ELF-1 (cell line): ENCODE measurements around the gene PGAM5.
"Not testable (repeated sequence)": the region's sequence is repeated elsewhere in the genome, so short reads cannot be mapped to it uniquely, and the experiment has no call there.

Source experiments
- DNase-seq: peaks from one replicate; pipeline ENCODE4 v3.0.0-alpha.2; 2016; ENCODE audit warnings: low read depth, low spot score

The PGAM5 gene

DNA sequence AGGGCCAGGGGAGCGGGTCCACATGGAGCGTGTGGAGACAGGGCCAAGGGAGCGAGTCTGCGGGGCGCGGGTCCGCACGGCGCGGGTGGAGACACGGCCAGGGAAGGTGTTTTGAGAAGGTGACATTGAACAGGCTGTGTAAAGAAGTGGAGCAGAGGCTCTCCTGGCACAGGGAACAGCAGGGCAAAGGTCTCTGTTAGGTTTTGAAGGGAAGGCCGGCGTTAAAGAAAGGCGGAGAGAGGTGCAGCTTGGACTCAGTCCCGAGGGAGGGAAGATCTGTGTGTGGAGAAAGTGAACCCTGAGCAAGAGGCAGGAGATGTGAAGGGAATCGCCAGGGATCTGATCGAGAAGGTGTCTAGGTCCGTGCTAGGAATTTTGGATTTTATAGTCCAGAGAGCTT lies 21.4 kb upstream of the PGAM5 start:
- DNase-seq = no peak

DNA sequence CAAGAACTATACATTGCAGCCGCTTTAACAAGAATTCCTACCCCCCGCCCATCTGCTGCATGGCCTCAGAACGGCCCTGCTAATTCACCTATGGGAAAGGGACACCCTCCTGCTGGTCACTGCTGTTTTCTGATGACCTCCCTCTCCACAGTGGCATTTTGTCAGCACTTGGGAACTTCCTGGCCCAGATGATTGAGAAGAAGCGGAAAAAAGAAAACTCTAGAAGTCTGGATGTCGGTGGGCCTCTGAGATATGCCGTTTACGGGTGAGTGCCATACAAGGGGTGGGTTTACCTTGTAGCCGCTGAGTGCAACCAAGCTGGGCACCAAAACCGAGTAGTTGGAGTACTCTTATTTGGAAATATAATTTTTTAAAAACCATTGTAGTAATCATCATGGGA lies 20.5 kb upstream of the PGAM5 start:
- no peak for DNase-seq

DNA sequence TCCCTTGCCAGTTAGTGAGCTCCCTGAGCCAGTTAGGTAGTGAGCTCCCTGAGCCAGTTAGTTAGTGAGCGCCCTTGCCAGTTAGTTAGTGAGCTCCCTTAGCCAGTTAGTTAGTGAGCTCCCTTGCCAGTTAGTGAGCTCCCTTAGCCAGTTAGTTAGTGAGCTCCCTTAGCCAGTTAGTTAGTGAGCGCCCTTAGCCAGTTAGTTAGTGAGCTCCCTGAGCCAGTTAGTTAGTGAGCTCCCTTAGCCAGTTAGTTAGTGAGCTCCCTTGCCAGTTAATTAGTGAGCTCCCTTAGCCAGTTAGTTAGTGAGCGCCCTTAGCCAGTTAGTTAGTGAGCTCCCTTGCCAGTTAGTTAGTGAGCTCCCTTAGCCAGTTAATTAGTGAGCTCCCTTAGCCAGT lies 18.6 kb upstream of the PGAM5 start:
- not testable (repeated sequence) for DNase-seq

DNA sequence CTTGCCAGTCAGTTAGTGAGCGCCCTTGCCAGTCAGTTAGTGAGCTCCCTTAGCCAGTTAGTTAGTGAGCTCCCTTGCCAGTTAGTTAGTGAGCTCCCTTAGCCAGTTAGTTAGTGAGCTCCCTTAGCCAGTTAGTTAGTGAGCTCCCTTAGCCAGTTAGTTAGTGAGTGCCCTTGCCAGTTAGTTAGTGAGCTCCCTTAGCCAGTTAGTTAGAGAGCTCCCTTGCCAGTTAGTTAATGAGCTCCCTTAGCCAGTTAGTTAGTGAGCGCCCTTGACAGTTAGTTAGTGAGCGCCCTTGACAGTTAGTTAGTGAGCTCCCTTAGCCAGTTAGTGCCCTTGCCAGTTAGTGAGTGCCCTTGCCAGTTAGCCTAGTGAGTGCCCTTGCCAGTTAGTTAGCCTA lies 15.8 kb upstream of the PGAM5 start:
- not testable (repeated sequence) for DNase-seq

DNA sequence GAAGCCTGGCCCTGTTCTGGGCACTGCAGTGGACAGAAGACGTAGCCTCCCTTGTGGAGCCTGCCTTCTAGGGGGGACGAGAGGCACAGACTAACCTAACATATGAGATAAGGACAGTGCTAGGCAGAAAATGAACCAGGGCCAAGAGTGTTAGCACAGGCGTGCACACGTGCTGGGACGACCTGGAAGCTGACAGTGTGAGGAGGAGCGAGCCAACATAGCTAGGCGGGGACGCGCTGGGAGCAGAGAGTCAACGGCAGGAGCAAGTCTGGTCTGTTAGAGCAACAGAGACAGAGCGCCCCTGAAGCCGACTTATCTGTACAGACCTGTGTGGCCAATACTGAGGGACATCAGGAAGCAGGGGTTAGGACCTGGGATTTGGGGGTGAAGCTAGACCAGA lies 15.2 kb upstream of the PGAM5 start:
- DNase-seq = no peak

DNA sequence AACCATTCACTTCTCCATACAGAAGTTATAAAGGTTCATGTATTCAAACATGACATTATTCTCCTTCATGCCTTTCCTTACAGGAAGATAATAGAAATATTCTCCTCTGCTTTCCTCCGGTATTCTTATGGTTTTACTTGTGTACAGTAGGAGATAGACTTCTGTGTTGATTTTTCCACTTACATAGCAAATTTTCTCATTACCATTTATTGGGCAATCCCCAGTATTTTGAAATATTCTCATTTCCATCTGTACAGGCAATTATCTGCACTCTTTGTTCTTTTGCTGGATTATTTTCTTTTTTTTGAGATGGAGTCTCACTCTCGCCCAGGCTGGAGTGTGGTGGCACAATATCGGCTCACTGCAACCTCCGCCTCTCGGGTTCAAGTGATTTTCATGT lies 12.3 kb upstream of the PGAM5 start:
- no peak for DNase-seq

DNA sequence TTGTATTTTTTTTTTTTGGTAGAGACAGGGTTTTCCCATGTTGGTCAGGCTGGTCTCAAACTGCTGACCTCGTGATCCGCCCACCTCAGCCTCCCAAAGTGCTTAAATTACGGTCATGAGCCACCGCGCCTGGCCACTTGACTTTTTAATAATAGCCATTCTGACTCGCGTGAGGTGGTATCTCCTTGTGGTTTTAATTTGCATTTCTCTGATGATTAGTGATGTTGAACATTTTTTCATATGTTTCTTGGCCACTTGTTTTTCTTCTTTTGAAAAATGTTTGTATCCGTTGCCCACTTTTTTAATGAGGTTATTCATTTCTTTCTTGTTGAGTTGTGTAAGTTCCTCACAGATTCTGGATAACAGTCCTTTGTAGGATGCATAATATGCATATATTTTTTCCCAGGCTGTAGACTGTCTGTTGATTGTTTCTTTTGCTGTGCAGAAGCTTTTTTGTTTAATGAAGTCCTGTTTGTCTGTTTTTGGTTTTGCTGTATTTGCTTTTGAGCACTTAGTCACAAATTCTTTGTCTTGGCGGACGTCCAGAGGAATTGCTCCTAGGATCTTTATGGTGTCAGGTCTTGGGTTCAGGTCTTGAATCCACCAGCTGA lies 10.3 kb upstream of the PGAM5 start:
- DNase-seq = no peak

DNA sequence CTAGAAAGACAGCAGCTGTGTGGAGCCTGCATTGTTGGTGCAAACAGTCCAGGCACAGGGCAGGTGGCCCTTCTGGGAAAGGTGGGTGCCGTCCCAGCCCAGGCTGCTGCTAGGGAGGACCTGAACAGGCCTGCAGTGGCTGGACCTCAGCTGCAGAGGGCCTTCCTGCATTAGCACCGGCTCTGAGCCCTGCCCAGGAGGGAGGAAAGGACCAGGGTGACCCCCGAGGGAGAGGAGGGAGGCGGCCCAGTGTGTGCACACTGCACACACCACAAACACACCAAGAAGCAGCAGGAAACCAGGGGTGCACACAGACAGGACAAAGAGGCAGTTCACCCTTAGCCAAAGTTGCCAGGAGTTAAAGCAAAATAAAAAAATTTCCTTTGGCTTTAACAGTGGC lies 8.0 kb upstream of the PGAM5 start:
- DNase-seq = no peak

DNA sequence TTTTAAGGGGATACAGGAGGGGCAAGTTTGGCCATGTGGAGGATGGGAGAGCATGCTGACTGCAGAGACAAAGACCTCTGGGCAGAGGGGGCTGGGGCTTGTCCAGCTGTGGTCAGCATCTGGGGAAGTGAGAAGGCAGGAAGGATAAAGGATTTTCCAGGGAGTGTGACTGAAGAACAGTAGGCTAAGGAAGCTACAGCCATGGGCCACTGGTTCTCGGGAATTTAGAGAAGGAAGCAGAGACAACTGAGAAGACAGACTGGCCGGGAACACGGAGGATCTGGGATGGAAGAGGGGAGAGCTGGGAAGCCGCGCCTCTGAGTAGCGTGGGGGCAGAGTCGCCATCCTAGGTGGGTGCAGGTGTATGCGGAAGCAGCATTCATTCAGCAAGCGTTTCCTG lies 7.0 kb upstream of the PGAM5 start:
- no peak for DNase-seq

DNA sequence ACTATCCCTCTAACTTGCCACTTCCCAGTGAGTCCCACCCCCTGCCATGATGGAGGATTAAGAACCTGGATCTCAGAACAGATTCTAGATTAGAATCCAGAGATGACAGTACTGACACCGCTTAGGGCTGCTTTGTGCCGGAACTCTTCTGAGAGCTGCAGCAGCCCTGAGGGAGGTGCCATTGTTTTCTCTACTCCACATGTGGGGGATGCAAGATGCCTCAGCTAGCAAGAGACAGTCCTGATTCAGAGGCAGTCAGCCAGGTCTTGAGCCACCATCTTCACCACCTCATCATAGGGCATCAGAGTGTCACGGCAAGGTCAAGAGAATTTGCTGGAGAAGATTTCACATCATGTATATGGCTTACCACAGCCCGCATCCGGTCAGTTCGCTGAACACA lies 3.4 kb upstream of the PGAM5 start:
- peak; percentile 45 for DNase-seq

DNA sequence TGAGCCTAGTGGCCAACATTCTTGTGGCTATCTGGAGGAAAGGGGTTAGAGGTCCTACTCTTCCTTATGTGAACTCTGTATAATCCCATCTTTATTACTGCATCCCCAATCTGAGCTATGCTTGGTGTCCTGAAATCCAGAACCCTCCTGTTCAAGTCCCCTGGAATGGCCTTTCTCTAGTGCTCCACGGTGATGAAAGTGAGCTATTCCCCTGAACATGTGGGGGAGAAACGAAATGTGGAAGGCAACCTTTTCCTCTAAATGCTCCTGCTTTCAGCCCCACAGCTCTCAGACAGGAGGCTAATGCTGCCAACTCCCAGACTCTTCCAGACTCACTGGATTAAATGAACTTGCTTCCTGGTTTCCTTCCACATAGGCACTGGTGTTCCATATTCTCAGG lies 2.5 kb upstream of the PGAM5 start:
- DNase-seq = no peak

DNA sequence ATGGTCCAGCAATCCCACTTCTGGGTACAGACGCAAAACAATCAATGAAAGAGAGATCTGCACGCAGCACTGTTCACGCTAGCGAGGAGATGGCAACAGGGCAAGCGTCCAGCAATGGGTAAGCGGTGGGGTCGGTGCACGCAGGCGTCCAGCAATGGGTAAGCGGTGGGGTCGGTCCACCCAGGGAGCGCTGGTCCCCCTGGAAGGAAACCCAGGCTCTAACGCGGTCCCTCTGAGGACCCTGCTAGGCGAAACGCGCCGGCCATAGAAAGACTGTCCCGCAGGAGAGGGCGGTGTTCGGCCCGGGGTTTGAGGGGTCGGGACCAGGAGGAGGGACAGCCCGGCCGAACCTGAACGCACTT lies 618 bp upstream of the PGAM5 start:
- no peak for DNase-seq

DNA sequence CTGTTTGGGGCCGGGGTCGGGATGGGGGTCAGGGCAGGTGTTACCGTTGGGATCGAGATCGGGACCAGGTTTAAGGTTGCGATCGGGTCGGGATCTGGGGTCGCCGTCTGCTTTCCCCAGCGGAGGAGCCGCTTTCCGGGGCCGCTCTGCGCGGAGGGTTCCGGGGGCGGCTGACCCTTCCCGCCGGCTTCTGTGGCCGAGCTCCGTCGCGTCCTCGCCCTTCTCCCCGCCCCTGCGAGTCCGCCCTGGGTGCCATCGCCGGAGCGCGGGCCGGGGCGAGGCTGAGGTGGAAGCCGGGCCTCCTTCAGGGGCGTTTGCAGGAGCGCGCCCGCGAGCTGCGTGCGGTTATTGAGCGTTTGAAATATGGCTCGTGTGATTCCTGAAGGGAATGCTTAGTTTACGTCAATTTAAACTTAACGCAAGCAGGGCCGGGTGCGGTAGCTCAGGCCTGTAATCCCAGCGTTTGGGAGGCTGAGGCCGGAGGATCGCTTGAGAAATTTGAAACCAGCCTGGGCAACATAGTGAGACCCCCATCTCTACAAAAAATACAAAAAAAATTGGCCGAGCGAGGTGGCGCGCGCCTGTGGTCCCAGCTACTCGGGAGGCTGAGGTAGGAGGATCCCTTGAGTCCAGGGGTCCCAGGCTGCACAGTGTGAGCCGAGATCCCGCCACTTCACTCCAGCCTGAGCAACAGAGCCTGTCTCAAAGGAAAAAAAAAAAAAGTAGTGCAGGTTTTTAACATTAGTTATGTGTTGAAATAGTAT lies 620 bp downstream of the PGAM5 start:
- DNase-seq = peak; percentile 27

DNA sequence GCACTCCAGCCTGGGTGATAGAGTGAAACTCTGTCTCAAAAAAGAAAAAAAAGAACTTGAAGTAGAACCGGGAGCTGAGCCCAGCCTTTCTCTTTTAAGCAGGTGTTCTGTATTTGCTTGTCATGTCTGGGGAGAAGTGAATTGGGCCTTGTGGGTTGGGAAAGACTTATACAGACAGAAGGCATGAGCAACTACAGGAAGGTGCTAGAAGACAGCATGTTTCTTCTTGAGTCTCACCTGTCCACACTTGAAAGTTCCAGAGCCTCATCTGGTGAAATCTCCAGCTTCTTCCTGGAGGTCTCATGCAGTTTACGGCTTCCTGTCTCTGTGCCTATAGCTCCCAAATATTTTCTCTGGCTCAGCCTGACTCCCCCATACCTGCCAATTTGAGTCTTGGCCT lies 2.5 kb downstream of the PGAM5 start:
- DNase-seq = no peak

DNA sequence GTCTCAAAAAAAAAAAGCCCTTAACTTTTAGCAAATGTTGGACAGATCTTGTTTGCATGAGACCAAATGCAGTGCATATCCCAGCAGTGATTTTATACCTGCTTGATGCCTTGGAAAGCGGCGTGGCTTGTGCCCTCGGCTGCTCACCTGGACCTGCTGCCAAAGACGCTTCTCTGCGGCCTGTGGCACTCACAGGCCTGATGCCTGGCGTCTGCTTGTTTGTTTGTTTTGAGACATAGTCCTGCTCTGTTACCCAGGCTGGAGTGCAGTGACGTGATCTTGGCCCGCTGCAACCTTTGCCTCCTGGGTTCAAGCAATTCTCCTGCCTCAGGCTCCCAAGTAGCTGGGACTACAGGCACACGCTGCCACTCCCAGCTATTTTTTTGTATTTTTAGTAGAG lies 5.2 kb downstream of the PGAM5 start:
- no peak for DNase-seq

DNA sequence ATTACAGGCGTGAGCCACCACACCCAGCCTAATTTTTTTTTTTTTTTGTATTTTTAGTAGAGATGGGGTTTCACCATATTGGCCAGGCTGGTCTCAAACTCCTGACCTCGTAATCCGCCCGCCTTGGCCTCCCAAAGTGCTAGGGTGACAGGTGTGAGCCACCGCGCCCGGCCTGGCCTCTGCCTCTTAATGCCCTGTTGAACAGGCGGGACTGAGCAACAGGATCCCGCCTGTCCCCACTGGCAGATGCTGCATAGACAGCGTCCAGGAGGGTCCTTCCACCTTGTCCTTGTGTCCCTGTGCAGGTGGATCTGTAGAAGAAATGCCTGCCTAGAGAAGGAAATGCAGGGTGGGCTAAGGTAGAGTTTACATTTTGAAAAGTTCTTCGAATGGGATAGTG lies 5.7 kb downstream of the PGAM5 start:
- DNase-seq = no peak

DNA sequence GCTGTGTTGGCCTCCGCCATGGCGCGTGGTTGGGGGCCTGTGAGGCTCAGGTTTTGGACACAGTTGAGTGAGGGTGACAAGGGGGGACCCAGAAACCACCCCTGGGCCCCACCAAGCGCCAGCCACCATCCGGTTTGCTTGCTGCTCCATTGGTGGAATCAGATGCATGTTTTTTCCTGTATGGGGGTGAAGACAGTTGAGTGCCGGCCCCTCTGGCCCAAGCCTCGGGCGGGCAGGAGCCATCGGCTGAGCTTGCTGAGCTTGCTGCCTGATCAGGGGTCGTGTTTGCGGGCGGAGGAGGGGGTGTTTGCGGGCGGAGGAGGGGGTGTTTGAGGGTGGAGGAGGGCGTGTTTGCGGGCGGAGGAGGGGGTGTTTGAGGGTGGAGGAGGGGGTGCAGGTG lies 6.4 kb downstream of the PGAM5 start:
- no peak for DNase-seq

DNA sequence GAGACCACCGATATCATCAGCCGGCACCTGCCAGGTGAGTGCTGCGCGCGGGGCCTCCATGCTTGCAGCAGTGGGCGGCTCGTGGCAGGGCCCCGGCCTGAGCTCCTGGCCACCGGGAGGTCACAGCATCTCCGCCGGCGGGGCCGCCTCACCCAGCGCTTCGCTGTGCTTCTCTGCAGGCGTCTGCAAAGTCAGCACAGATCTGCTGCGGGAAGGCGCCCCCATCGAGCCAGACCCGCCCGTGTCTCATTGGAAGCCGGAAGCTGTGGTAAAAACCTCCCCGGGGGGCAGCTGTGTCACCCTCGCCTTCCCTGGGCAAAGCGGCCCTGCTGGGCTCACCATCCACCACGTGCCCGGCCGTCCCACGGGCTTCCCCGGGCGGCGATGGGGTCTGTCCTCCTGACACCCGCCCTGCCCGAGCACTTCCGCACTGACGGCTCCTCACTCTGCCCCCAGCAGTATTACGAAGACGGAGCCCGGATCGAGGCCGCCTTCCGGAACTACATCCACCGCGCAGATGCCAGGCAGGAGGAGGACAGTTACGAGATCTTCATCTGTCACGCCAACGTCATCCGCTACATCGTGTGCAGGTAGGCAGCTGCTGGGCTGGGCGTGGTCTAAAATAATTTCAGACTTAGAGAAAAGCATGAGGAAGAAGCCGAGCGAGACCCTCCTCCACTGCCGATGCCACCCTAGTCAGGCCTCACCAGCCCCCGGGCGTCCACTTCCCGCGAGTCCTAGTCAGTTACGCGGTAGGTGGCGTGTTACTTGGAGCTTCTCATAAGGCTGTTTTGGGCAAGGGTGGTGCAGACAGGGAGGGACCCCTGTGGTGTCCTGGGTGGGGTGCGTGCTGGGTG lies 7.1 kb downstream of the PGAM5 start:
- DNase-seq = peak; percentile 23

DNA sequence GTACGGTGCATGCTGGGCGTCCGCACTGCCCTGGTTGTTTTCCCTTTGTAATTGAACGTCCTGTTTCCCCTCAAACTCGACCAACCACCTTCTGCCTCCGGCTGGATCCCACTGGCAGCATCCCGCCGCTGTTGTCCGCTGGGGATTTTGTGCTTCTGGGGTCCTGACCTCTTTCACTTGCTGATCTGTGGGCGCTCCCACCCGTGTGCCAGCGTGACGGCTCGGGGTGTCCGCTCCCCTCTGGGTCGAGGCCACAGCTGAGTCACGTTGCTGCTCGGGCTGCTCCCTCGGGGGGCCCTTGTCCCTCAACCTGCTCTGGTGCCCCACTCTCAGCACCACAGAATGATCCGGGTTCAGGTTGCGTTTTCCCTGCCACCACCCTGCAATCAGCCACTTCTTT lies 8.0 kb downstream of the PGAM5 start:
- DNase-seq = no peak

DNA sequence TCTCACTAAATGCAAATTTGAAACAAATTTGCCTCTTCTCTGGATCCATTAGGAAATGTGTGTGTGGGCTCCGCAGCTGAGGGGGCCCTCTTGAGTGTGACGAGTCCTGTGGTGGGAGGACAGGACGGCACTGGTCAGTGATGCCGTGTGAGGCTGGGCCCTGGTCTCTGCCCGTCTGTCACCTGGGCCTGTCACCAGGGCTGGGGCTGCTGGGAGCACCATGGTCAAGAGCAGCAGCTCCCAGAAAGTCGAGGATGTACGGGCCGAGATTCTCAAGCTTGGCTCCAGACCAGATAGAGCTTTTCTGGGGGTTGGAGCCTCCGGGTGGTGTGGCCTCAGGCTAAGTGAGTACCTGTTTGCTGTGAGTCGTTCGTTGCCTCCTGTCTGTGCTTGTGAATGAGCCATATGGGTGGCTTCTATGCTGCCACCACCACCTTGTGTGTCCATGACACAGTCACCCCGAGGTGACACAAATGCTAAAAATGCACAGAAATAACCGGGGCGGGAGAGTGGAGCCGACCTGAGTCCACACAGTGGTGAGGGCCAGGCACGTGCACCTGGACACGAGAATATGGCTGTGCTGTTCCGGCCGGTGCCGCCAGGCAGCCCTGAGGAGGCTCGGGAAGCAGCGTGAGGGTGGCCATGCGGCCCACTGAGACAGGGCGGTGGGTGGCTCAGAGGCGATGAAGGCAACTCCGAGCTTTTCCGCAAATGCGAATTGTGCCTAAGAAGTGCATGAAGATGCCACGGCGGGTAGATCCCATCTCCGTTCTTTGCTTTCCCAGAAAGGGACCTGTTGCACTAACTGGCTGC lies 8.7 kb downstream of the PGAM5 start:
- no peak for DNase-seq

DNA sequence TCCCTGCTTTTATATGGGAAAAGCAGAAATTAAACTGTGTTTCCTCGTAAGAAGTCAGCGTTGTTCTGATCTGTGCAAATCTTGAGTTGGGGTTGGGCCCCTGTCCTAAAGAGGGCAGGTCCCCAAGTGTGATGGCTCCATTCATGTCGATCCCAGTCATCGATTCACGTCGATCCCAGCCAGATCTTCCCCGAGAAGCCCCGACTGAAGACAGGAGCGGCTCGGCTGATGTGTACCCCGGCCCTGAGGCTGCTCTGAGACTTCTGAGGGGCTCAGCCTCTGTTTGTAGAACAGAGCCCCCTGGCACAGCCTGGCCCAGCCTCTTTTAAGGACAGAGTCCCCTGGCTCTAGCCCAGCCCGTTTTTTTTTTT lies 9.3 kb downstream of the PGAM5 start:
- DNase-seq = no peak
